HG03280 (cell line): ENCODE results near the gene HIVEP1.
A peak's percentile ranks its signal among the peaks of the same experiment; 100 is the strongest.

ENCODE experiments used
- ATAC-seq: cut with Tn5 transposase; IDR thresholded peaks from one replicate; pipeline ENCODE4 v1.9.1; 2021; ENCODE audit warnings: mild to moderate bottlenecking, moderate library complexity; ENCODE audit not compliant: unreplicated experiment

Gene HIVEP1

DNA sequence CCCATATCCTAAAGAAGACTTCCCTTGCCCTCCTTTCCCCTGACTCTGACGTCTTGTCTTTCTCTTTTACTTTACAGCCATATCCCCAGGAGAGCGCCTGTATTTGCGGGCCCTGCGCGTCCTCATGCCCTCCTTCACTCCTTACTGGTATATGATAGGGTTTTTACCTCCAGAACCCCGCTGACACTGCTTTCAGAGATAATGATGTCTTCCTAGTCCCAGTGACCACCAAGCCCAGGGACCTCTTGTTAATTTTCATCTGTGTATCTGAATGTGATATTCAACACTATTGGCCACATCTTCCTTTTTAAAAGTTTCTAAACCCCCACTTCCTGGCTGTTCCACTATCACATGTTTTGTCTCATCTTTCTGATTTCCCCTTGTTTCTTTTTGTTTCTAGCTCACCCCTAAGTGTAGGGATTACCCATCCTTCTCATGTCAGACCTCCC is 102.0 kb downstream of the HIVEP1 start:
- ATAC-seq = peak; percentile 32

DNA sequence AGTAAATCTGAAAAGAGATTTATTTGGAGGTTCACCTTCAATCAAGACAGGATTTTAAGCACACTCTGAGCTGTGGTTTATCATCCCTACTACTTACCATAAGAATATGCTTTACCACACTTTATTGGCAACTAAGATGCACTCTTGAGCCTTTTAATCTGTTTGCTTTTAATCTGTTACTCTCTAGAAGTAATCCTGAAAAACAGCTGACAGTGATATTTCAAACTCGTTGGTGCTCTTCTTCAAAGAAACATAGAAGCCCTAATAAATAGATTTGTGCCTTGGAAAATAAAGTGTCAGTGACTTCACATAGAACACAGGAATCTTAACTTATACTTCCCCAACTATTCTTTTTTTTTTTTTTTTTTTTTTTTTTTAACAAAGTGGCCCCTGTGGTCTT is 102.9 kb downstream of the HIVEP1 start:
- ATAC-seq = no peak

DNA sequence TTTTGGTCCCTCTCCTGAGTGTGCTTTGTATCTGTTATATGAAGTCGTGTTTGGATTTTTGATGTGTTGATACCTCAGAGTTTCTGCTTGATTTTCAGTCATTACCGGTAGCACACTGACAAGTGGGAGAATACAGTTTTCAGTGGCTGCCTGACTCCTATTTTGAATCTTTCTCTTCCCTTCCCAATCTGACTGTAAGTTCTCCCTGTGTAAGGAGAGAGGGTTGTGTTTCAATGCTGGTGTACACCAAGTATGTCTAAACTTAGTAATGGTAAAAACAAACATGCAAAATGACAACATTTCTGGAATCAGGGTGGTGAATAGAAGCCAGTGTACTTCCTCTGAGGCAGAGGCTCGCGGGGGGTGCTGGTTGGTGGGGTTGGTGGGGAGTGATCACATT is 103.4 kb downstream of the HIVEP1 start:
- no peak for ATAC-seq

DNA sequence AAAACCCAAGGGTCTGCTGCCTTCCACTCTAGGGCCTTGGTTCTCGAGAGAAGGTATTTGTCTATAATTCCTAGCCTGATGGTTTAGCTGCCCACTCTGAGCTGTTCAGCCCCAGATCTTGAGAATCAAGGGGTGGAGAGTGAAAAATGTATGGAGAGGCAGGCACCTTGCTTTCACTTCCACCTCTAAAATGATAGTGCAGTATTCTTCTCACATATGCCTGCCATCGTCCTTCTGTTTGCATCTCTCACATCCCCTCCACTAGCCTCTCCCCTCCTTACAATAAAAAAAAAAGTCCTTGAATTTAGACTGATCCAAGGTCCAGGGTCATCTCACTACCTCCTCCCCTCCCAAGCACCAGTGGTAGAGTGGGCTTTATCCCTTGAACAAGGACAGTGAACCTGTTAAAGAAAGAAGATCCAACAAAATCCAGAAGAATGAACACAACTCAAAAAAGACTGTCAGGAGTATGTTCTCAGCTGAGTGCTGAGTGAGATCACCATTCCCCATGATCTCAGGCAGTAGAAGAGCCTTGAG is 104.2 kb downstream of the HIVEP1 start:
- ATAC-seq = no peak

DNA sequence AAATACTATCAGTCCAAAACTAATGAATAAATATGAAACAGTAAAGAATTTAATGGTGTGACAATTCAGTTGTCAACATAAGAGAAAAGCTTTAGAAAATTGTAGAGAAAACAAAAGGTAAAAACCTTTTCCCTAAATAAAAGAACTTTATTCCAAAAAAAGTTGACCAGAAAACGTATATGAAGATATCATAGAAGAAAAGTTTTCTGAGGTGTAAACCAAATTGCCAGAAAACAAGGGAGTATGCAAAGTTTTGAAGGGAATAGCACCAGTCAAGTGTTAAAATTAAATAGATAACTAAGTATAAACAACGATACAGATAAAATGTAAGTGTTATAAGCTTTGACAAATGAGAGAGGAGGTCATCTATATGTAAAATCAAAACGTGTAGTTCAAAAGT is 104.9 kb downstream of the HIVEP1 start:
- no peak for ATAC-seq

GRCh38 chr6:12118607-12119006 is 106.5 kb downstream of the HIVEP1 start:
- no peak for ATAC-seq

- peak; percentile 51 for ATAC-seq
Observed at GRCh38 chr6:12119085-12119588, 107.0 kb downstream of the HIVEP1 start.

GRCh38 chr6:12125396-12125795 is 113.3 kb downstream of the HIVEP1 start:
- no peak for ATAC-seq

GRCh38 chr6:12126051-12126450 is 113.9 kb downstream of the HIVEP1 start:
- ATAC-seq = no peak

- ATAC-seq = no peak
Observed at GRCh38 chr6:12129523-12129922, 117.4 kb downstream of the HIVEP1 start.

DNA sequence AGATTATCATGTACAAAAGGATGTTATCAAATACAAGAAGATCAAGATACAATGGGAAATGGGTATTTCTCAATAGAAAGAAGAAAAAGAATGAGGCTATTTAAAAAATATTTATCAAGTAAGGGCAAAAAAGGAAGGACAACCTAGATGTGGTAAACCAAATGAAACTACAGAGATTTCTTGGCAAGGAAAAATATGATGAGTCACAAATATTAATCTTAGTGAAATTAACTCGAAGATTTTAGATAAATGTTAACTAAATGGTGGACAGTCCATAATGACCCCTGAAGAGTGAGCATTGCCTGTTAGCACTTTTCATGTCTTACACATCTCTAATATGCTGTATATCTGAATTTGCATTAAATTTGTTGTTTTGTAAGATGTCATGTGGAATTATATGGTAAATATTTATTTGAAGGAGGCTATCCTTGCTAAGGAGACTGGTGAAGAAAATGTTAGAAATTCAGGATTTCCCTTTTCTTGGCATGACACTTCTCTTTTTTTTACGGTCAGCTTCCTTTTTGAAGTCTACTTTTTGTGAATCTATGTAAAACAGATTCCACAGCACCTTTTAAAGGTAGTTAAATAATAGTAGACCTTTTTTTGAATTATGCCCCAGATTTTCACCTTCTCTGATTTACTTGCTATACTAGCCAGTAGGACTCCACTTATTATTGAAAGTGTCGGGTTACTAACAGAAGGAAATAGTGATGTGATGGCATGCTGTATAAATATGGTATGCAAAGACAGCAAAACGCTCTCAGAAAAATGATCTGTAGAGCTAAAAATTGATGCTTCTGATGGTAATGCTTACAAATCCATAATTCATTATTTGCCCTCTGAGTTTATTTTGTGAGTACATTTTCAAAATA is 120.5 kb downstream of the HIVEP1 start:
- ATAC-seq = no peak

- no peak for ATAC-seq
Observed at GRCh38 chr6:12134581-12134980, 122.5 kb downstream of the HIVEP1 start.

DNA sequence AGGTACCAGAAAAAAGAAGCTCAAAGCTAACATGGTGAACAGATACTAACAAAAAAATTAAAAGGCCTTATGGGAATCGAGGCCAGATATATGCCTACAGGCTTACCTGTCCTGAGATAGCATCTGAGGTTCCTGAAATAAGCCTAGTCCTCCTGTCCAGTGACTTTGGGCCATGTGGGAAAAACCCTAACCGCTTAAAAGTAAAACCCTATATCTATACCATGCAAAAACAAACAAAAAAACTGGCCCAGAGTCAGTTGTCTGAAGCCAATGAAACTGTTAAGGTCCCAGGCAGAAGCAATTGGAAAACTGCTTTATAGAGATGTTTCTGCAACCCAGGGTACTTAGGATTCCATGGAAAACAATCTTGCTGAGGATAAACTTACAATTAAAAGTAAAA is 122.9 kb downstream of the HIVEP1 start:
- no peak for ATAC-seq

- ATAC-seq = no peak
Observed at GRCh38 chr6:12136905-12137304, 124.8 kb downstream of the HIVEP1 start.

GRCh38 chr6:12137480-12137879 is 125.4 kb downstream of the HIVEP1 start:
- ATAC-seq = no peak

GRCh38 chr6:12138381-12138780 is 126.3 kb downstream of the HIVEP1 start:
- ATAC-seq = no peak

GRCh38 chr6:12138936-12139335 is 126.8 kb downstream of the HIVEP1 start:
- no peak for ATAC-seq

DNA sequence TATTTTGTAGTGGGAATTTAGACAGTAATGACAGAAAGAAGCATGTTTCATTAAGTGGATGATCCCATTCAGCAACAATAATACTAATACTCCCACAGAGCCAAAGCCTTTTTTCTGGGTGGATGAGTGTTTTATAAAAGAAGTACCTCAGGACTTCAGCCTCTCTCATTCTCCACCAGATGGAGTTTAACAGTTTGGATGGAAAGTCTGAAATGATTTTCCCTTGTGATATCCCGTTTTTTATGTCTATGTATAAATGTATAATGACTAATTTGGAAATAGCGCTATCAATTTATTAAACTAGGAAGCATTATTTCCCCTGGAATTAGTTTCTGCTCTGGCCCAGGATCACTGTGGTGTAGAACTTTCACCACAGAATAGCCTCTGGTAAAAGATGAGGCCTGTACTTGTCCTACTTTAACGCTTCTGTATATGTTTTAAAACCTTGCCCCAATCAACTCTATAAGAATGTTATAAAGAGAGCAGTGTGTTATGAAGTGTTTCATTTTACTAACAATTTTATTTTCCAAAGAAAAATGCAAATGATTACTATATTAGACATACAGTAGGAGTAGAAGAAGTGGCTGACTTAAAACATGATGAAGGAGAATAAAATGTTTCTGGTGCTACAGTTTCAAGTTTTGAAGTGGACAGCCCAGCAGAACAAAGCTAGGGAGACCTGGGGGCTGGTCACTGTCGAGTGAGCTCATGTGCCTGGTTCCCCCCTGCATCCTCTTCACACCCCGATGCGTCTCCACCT is 135.6 kb downstream of the HIVEP1 start:
- ATAC-seq = no peak

- ATAC-seq = no peak
Observed at GRCh38 chr6:12148317-12148801, 136.2 kb downstream of the HIVEP1 start.

- no peak for ATAC-seq
Observed at GRCh38 chr6:12148841-12149240, 136.7 kb downstream of the HIVEP1 start.

DNA sequence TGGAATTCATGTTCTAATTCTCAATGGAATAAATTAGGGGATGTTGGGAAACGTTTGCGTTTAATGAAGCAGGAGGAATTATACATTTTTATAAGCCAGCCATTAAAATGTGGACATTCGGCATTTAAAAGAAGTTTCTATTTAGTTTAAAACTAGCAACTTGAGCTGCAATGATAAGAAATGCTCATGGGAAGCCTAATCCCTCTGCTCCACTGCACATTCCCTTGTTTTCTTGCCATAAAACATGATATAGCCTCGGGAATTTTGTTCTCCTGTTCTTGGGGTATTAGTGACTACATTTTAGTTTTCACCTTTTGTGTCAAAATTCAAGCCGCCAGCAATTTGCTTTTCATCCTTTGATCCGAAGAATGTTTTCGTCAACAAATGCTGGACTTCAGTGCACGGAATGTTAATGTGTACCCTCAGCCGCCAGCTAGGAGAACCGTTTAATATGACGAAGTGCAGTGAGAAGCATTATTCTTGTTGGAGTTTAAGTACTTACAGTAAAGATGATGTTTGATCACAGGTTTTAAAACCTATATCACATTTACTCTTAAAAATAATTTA is 137.9 kb downstream of the HIVEP1 start:
- no peak for ATAC-seq
